RWPE2 (cell line): ENCODE measurements around the gene YDJC.

Experiments used
- ATAC-seq: fragments of 200-7000 bp; cut with Tn5 transposase; 3 replicates; pipeline ENCODE4 v1.9.1; 2021; ENCODE audit warnings: low read depth
- DNase-seq: peaks from one replicate; pipeline ENCODE4 v3.0.0-alpha.2; 2020; ENCODE audit warnings: low spot score
- H3K27ac ChIP-seq: fragments of 450-650 bp; 2 replicates; pipeline ENCODE4 v1.5.1; 2017; ENCODE audit warnings: mild to moderate bottlenecking; ENCODE audit not compliant: poor library complexity, severe bottlenecking
- H3K27me3 ChIP-seq: fragments of 250-450 bp; sonication (Bioruptor Pico); 2 replicates; pipeline ENCODE4 v1.5.1; 2021; ENCODE audit warnings: mild to moderate bottlenecking, moderate library complexity; ENCODE audit not compliant: insufficient read depth, poor library complexity, severe bottlenecking
- H3K36me3 ChIP-seq: fragments of 250-450 bp; sonication (Bioruptor Pico); 2 replicates; pipeline ENCODE4 v1.5.1; 2020; ENCODE audit warnings: low read depth, mild to moderate bottlenecking, moderate library complexity
- H3K4me1 ChIP-seq: fragments of 250-450 bp; sonication (Bioruptor Pico); 2 replicates; pipeline ENCODE4 v1.5.1; 2021; ENCODE audit warnings: mild to moderate bottlenecking, moderate library complexity; ENCODE audit not compliant: insufficient read depth, poor library complexity, severe bottlenecking
- H3K4me3 ChIP-seq: fragments of 250-450 bp; sonication (Bioruptor Pico); 2 replicates; pipeline ENCODE4 v1.5.1; 2021; ENCODE audit warnings: mild to moderate bottlenecking, moderate library complexity; ENCODE audit not compliant: severe bottlenecking
- H3K9me3 ChIP-seq: fragments of 250-450 bp; sonication (Bioruptor Pico); 2 replicates; pipeline ENCODE4 v1.5.1; 2021; ENCODE audit warnings: mild to moderate bottlenecking, moderate library complexity; ENCODE audit not compliant: severe bottlenecking
- TF ChIP-seq, protein P1 (sequence below): fragments of 450-650 bp; IDR thresholded peaks from one replicate; pipeline ENCODE4 v1.5.1; 2017; ENCODE audit warnings: mild to moderate bottlenecking, moderate library complexity; ENCODE audit not compliant: poor library complexity, severe bottlenecking

Gene YDJC

DNA sequence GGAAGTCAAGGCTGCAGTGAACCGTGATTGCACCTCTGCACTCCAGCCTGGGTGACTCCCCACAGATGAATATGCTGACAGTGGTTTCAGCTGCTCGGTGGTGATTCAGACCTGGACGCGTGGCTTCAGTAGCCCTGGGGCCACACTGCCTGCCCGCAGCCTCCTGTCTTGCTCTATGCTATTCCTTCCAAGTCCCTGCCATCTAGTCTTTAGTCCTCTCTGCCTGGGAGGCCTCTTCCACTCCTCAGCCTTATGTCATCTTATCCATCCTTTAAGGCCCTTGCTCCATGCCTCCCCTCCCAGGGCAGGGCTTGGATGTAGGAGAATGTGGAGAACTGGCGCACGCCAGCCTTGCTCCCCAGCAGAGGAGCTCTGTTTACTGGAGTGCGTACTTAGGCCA is 23.0 kb downstream of the YDJC start:
- DNase-seq = no peak
- ATAC-seq = no peak
- TF ChIP-seq, protein P1, sequence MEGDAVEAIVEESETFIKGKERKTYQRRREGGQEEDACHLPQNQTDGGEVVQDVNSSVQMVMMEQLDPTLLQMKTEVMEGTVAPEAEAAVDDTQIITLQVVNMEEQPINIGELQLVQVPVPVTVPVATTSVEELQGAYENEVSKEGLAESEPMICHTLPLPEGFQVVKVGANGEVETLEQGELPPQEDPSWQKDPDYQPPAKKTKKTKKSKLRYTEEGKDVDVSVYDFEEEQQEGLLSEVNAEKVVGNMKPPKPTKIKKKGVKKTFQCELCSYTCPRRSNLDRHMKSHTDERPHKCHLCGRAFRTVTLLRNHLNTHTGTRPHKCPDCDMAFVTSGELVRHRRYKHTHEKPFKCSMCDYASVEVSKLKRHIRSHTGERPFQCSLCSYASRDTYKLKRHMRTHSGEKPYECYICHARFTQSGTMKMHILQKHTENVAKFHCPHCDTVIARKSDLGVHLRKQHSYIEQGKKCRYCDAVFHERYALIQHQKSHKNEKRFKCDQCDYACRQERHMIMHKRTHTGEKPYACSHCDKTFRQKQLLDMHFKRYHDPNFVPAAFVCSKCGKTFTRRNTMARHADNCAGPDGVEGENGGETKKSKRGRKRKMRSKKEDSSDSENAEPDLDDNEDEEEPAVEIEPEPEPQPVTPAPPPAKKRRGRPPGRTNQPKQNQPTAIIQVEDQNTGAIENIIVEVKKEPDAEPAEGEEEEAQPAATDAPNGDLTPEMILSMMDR = no peak
- Histone ChIP-seq H3K27ac (no peak overlapping the region), H3K9me3 (no peaks in the 10 kb centered on the region), H3K4me3 (no peak overlapping the region), H3K27me3 (no peaks in the 10 kb centered on the region), H3K4me1 (no peaks in the 10 kb centered on the region), H3K36me3 (peaks cover 38% of the 10 kb centered on the region)

DNA sequence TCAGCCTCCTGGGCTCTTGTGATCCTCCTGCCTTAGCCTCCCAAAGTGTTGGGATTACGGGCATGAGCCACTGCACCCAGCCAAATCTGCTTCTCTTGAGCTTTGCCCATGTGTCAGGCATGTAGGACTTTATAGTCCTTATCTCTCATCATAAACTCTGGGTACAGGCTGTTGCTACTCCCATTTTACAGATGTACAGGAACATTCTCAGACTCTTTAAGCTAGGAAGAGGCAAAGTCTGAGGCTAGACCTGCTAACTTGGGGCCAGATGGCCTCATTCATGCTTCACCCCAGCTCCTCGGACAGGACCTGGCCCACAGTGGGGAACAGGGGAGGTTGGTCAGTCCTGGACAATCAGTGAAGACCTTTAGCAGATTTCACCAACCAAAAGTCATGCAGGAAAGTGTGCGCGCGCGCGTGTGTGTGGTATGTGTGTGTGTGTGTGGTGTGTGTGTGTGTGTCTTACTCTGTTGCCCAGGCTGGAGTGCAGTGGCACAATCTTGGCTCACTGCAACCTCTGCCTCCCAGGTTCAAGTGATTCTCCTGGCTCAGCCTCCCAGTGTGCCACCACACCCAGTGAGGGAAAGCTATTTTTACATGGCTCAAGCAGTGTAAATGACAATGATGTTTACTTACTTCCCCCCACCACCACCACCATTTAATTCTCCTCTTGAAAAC is 23.8 kb downstream of the YDJC start:
- Histone ChIP-seq H3K4me3 (no peak overlapping the region), H3K4me1 (no peaks in the 10 kb centered on the region), H3K27me3 (no peaks in the 10 kb centered on the region), H3K36me3 (peaks cover 31% of the 10 kb centered on the region), H3K27ac (no peak overlapping the region), H3K9me3 (no peaks in the 10 kb centered on the region)
- ATAC-seq (no peak), DNase-seq (no peak)
- TF ChIP-seq, protein P1 = no peak

DNA sequence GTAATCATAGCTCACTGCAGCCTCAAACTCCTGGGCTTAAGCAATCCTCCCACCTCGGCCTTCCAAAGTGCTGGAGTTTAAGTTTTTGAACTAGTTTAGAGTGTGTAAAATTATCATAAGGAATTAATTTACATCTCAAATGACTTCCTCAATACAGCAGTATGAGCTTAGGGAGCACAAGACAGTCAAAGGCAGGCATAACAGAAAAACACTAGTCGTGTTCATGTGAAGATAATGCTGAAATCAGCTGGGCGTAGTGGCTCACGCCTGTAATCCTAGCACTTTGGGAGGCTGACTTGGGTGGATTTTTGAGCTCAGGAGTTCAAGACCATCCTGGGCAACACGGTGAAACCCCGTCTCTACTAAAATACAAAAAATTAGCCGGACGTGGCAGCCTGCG is 25.8 kb downstream of the YDJC start:
- Histone ChIP-seq H3K27ac (no peak overlapping the region), H3K27me3 (no peaks in the 10 kb centered on the region), H3K4me3 (no peak overlapping the region), H3K36me3 (peaks cover 23% of the 10 kb centered on the region), H3K4me1 (no peaks in the 10 kb centered on the region), H3K9me3 (no peaks in the 10 kb centered on the region)
- DNase-seq (no peak), ATAC-seq (no peak)
- TF ChIP-seq, protein P1 = no peak

DNA sequence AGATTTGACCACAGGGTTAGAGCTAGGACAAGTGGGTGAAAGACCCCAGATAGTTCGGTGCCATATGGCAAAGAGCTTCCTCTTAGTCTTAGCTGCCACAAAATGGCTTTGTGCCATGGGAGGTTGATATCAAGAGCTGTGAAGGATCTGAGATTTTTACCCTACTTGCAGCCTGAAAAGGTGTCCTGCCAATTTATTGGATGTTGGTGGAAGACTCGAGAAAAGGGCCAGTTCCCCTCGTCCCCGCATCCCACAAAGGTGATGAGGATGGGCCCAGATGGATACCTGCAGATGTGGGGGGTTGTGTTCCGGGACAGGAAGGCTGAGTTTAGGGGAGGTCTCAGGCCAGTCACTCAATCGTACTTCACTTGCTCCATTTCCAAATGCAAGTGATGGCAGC is 27.2 kb downstream of the YDJC start:
- Histone ChIP-seq H3K36me3 (peaks cover 24% of the 10 kb centered on the region), H3K9me3 (no peaks in the 10 kb centered on the region), H3K27me3 (no peaks in the 10 kb centered on the region), H3K4me1 (no peaks in the 10 kb centered on the region), H3K27ac (no peak overlapping the region), H3K4me3 (no peak overlapping the region)
- DNase-seq = no peak
- no peak for ATAC-seq
- TF ChIP-seq, protein P1 = no peak

DNA sequence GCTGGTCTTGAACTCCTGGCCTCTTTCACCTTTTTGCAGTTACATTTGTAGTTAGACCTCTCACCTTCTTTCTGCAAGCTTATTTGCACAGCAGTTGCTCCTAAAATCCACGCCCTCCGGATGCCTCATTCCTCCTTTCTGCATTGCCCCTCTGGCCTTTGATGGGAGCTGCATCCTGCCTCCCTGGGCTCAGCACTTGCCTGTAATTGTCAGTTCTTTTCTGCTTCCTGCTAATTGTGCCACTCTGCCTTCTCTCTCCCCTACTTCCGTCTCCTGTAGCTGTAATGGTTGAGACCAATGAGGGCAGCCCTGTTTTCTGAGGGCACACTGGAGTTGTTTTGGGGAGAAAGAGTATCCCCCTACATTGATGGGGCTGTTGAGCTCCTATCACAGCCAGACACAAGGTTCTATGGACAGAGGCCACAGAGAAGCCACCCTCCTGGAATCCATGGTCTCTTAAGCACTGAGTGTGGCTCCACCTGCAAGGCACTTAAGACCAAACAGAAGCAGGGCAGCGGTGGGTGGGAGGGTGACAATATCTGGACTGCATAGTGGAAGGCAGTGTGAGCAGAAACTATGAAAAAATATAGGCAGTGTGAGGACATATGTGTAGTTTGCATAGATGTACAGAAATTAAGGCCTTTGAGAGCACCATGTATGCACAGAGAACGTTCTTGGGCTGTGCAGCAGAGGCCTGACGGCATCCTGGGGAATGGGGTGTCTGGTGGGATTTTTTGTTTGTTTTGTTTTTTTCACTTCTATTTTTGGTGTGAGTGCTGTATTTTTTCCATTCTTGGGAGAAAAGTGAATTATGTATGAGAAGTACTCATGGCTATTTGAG is 30.5 kb downstream of the YDJC start:
- DNase-seq (no peak), ATAC-seq (no peak)
- H3K4me1 ChIP-seq = no peaks in the 10 kb centered on the region

More for the DNA sequence above, 30.5 kb downstream of the YDJC start:
- Histone ChIP-seq H3K27ac (no peak overlapping the region), H3K27me3 (no peaks in the 10 kb centered on the region), H3K9me3 (no peaks in the 10 kb centered on the region), H3K36me3 (peaks cover 52% of the 10 kb centered on the region), H3K4me3 (no peak overlapping the region)
- TF ChIP-seq, protein P1 = no peak
